B cell (primary cell): ENCODE results near the gene ROR2. TPM values are rescaled to one million over a fixed set of nuclear protein-coding genes. Genes with fewer than 3 reads are reported as not detected.

Experiments used
- ATAC-seq: fragments of 200-7000 bp; cut with Tn5 transposase; one replicate; pipeline ENCODE4 v1.10.0; 2021; ENCODE audit warnings: low read depth, mild to moderate bottlenecking, moderate number of reproducible peaks, moderate library complexity
- CTCF ChIA-PET: fragments of 350-600 bp; sonication (Branson Sonifier 250); formaldehyde crosslinking; loops from one replicate; lab custom pipeline; 2021; ENCODE audit warnings: antibody characterized with exemption, inconsistent platforms; lab: Charles Lee
- POLR2A ChIA-PET: fragments of 350-600 bp; sonication (Branson Sonifier 250); formaldehyde crosslinking; loops from one replicate; lab custom pipeline; 2021; ENCODE audit warnings: antibody characterized with exemption; lab: Charles Lee
- DNase-seq: peaks from one replicate; pipeline ENCODE4 v3.0.0; 2013
- H2AFZ ChIP-seq: 2 replicates; pipeline ENCODE4 v1.6.1; 2012; ENCODE audit warnings: mild to moderate bottlenecking, low read depth, low read length; ENCODE audit not compliant: insufficient read depth, poor library complexity, severe bottlenecking
- H3K27ac ChIP-seq, 2 donors: 1 replicate in 1 of 2; 2 replicates in 1 of 2; pipeline ENCODE4 v1.5.1; 2012 to 2013; ENCODE audit warnings: low read length in 2 of 2, mild to moderate bottlenecking in 2 of 2, moderate library complexity in 1 of 2
- H3K27me3 ChIP-seq, 4 experiments: fragments of 200-600 bp in 1 of 4; sonication (generic) in 1 of 4; replicated peaks in 1 of 4; 1 replicate in 2 of 4; 2 replicates in 2 of 4; pipeline versions ENCODE4 v1.6.1 to v1.7.0; 2013 to 2016; ENCODE audit warnings: low read length in 3 of 4, mild to moderate bottlenecking in 2 of 4, mixed read lengths in 1 of 4, moderate library complexity in 1 of 4; ENCODE audit not compliant: insufficient read depth in 4 of 4, control insufficient read depth in 3 of 4; ENCODE audit errors: control extremely low read depth in 1 of 4
- H3K36me3 ChIP-seq, 2 experiments: replicated peaks in 1 of 2; 1 replicate in 1 of 2; 2 replicates in 1 of 2; pipeline versions ENCODE4 v1.6.1 to v1.7.1; 2013; ENCODE audit warnings: low read length in 1 of 2; ENCODE audit not compliant: insufficient read depth in 2 of 2, control insufficient read depth in 1 of 2; ENCODE audit errors: control extremely low read depth in 1 of 2, extremely low read depth in 1 of 2
- H3K4me1 ChIP-seq, 2 donors: fragments of 200-600 bp in 1 of 2; sonication (generic) in 1 of 2; 1 replicate in 1 of 2; 2 replicates in 1 of 2; pipeline versions ENCODE4 v1.5.1 to v1.6.1; 2013 to 2017; ENCODE audit warnings: low read length in 2 of 2; ENCODE audit not compliant: control insufficient read depth in 2 of 2, insufficient read depth in 2 of 2
- H3K4me2 ChIP-seq: replicated peaks from 2 replicates; pipeline ENCODE3; 2012; ENCODE audit warnings: mild to moderate bottlenecking, low read depth, low read length; ENCODE audit not compliant: poor library complexity, severe bottlenecking
- H3K4me3 ChIP-seq, 5 experiments: fragments of 200-600 bp in 1 of 5; sonication (generic) in 1 of 5; 1 replicate in 3 of 5; 2 replicates in 2 of 5; pipeline versions ENCODE4 v1.5.1 to v1.7.0; 2011 to 2016; ENCODE audit warnings: low read length in 4 of 5, mild to moderate bottlenecking in 4 of 5, low read depth in 2 of 5, control low read depth in 1 of 5, moderate library complexity in 1 of 5; ENCODE audit not compliant: insufficient read depth in 1 of 5; ENCODE audit errors: control extremely low read depth in 1 of 5, extremely low read depth in 1 of 5
- H3K79me2 ChIP-seq: fragments of 200-600 bp; sonication (generic); one replicate; pipeline ENCODE4 v1.6.0; 2016; ENCODE audit warnings: low read length; ENCODE audit not compliant: control insufficient read depth, insufficient read depth
- H3K9ac ChIP-seq: fragments of 200-600 bp; sonication (generic); 2 replicates; pipeline ENCODE4 v1.6.1; 2017; ENCODE audit warnings: mild to moderate bottlenecking, low read length, moderate library complexity
- H3K9me3 ChIP-seq, 3 donors: one replicate each; pipeline versions ENCODE4 v1.6.1 to v1.7.1; 2013; ENCODE audit warnings: low read length in 2 of 3; ENCODE audit not compliant: control insufficient read depth in 2 of 3, insufficient read depth in 1 of 3; ENCODE audit errors: control extremely low read depth in 1 of 3
- H4K20me1 ChIP-seq: 2 replicates; pipeline ENCODE4 v1.6.0; 2012; ENCODE audit warnings: mild to moderate bottlenecking, low read length; ENCODE audit not compliant: insufficient read depth, control insufficient read depth, poor library complexity, severe bottlenecking
- H3K27ac Mint-ChIP-seq: one replicate; pipeline ENCODE4 v1.8.0; 2021; ENCODE audit warnings: mixed read lengths
- H3K27me3 Mint-ChIP-seq: one replicate; pipeline ENCODE4 v1.8.0; 2021; ENCODE audit warnings: mixed read lengths
- H3K4me1 Mint-ChIP-seq: one replicate; pipeline ENCODE4 v1.8.0; 2021; ENCODE audit warnings: mixed read lengths
- H3K4me3 Mint-ChIP-seq: one replicate; pipeline ENCODE4 v1.8.0; 2021; ENCODE audit warnings: mixed read lengths
- H3K9me3 Mint-ChIP-seq: one replicate; pipeline ENCODE4 v1.8.0; 2022; ENCODE audit warnings: mixed read lengths; ENCODE audit not compliant: insufficient read depth
- EZH2 ChIP-seq: IDR thresholded peaks from 2 replicates; pipeline ENCODE4 v1.6.1; 2012; ENCODE audit warnings: borderline replicate concordance, low read depth, mild to moderate bottlenecking, moderate library complexity, low read length; ENCODE audit not compliant: insufficient read depth, poor library complexity, severe bottlenecking
- WGBS: methylation state at CpG from one replicate; pipeline ENCODE4 v1.1.5; 2013; ENCODE audit warnings: missing lambda C conversion rate; ENCODE audit not compliant: insufficient coverage; 5-methylcytosine and 5-hydroxymethylcytosine counted together
- intact Hi-C: fragments of 100-400 bp; cut with micrococcal nuclease; formaldehyde crosslinking; loops from one replicate; pipeline ENCODE4 v1.10.0; 2022
- polyA plus RNA-seq: library from polyadenylated mRNA; depleted of rRNA; stranded (reverse); fragments of >200 nt; gene quantifications from 2 replicates; pipeline ENCODE4 v1.2.3, GENCODE V29; 2012
- total RNA-seq, 2 donors: library from RNA; stranded (reverse); fragments of 120-200 nt in 1 of 2; gene quantifications; 1 replicate in 1 of 2; 2 replicates in 1 of 2; pipeline versions ENCODE4 v1.2.3 to v1.2.4, GENCODE V29; 2013 to 2022
- TF ChIP-seq, protein P1 (sequence below): fragments of 200-600 bp; IDR thresholded peaks from one replicate; pipeline ENCODE4 v1.8.0; 2022; ENCODE audit warnings: antibody characterized with exemption, mild to moderate bottlenecking

ROR2 gene
- total and polyA plus RNA-seq, 2 donors (not counting 1 experiment from before 2014, with no cell fraction given), result 0.21 to 0.49 TPM

DNA sequence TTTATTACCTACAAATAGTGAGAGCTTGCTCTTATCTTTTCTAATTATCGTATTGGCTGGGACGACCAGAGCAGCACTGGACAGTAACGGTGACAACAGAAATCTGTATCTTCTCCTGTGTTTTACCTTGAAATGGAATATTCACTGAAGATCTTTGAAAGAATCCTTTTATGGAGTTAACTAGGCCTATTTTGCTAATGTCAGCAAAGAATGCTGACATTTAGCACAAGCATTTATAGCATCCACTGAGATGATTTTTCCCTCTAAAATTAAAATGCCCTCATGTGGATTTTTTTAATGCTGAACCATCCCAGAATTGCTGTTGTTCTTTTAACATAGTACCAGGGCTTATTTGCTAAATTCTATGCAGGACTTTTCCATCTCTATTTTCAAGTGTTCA, 59.4 kb downstream of the ROR2 start:
- Histone ChIP-seq H3K27me3 (no peaks in the 10 kb centered on the region), H3K4me2 (no peak overlapping the region), H3K36me3 (no peaks in the 10 kb centered on the region), H3K79me2 (no peaks in the 10 kb centered on the region), H2AFZ (no peak overlapping the region), H4K20me1 (no peaks in the 10 kb centered on the region), H3K9ac (no peak overlapping the region), H3K4me1 (no peaks in the 10 kb centered on the region), H3K4me3 (no peak overlapping the region), H3K9me3 (no peaks in the 10 kb centered on the region), H3K27ac (no peak overlapping the region)
- TF ChIP-seq EZH2, result no peak
- TF ChIP-seq, protein P1, sequence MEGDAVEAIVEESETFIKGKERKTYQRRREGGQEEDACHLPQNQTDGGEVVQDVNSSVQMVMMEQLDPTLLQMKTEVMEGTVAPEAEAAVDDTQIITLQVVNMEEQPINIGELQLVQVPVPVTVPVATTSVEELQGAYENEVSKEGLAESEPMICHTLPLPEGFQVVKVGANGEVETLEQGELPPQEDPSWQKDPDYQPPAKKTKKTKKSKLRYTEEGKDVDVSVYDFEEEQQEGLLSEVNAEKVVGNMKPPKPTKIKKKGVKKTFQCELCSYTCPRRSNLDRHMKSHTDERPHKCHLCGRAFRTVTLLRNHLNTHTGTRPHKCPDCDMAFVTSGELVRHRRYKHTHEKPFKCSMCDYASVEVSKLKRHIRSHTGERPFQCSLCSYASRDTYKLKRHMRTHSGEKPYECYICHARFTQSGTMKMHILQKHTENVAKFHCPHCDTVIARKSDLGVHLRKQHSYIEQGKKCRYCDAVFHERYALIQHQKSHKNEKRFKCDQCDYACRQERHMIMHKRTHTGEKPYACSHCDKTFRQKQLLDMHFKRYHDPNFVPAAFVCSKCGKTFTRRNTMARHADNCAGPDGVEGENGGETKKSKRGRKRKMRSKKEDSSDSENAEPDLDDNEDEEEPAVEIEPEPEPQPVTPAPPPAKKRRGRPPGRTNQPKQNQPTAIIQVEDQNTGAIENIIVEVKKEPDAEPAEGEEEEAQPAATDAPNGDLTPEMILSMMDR, result no peak
- DNase-seq (no peak), ATAC-seq (no peak)
- intact Hi-C loops, result no loop called here
- no CpG with 5 or more reads among the region's 3 CpGs for WGBS
- Mint-ChIP-seq H3K27me3 (peaks cover 24% of the 10 kb centered on the region), H3K27ac (no peak overlapping the region), H3K4me3 (no peak overlapping the region), H3K9me3 (no peaks in the 10 kb centered on the region), H3K4me1 (no peaks in the 10 kb centered on the region)
- ChIA-PET CTCF (interaction anchor here (0.7 kb wide), 1 partner anchor 28 kb away, joined by 3 read pairs; no protein-coding TSS in a partner anchor), POLR2A (no interaction called here)

DNA sequence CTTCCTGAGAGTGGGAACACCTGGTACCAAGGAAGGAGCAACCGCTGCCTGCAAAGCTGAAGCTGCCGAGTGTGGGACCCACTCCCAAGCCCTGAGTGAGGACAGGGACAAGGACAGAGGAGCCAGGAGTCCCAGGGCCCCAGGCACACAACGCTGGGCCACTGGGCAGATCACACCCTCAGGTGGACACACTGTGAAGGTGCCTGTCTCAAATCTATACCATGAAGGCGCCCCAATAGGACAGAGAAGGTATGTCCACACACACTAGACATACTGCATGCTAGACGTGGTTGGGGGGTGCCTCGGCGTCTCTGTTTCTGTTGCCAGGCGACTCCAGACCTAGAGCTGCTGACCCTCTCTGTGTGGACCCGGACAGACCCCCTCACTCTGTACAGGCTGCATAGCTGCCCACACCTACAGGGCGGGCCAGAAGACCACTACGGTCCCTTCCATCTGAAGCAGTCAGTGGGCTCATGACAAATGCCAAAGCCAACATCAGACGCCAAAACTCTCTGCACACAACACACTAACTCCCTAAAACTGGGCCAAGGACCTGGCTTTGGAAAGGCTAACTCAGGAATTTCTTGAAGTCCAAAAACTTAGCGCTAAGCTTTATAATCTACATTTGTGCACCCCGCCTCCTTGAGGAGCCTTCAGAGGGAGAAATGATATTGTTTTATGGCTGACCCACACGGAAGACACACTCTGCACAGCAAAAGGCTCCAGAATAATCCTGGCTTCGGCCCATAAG, 60.7 kb downstream of the ROR2 start:
- Histone ChIP-seq H3K27me3 (no peaks in the 10 kb centered on the region), H2AFZ (no peak overlapping the region), H3K27ac (no peak overlapping the region), H3K4me1 (no peaks in the 10 kb centered on the region), H3K9ac (no peak overlapping the region), H3K79me2 (no peaks in the 10 kb centered on the region), H4K20me1 (no peaks in the 10 kb centered on the region), H3K4me3 (no peak overlapping the region), H3K4me2 (no peak overlapping the region), H3K36me3 (no peaks in the 10 kb centered on the region), H3K9me3 (no peaks in the 10 kb centered on the region)
- intact Hi-C loops, result loop anchor here (10.0 kb wide), 1 partner anchor 115 kb away; no protein-coding TSS in a partner anchor
- H3K27ac Mint-ChIP-seq, result no peak overlapping the region
- no peak for TF ChIP-seq EZH2
- H3K9me3 Mint-ChIP-seq, result no peaks in the 10 kb centered on the region
- ATAC-seq (no peak), DNase-seq (no peak)
- WGBS, result 92% methylated on average over 10 of the region's 16 CpGs
- peaks cover 16% of the 10 kb centered on the region for H3K27me3 Mint-ChIP-seq
- H3K4me1 Mint-ChIP-seq, result no peaks in the 10 kb centered on the region
- H3K4me3 Mint-ChIP-seq, result no peak overlapping the region
- CTCF ChIA-PET, result no interaction called here
- POLR2A ChIA-PET, result no interaction called here
